ENCODE results near the gene APOBEC3C. TPM values are rescaled to one million over a fixed set of nuclear protein-coding genes. Genes with fewer than 3 reads are reported as not detected.
A peak's percentile ranks its signal among the peaks of the same experiment; 100 is the strongest.
"Not testable (repeated sequence)": the region's sequence is repeated elsewhere in the genome, so short reads cannot be mapped to it uniquely, and the experiment has no call there.

The APOBEC3C gene
- total and polyA plus RNA-seq, 9 donors: 7.0 to 88.9 (median 52.4) TPM

- 80 to 85% (median 81%) methylated on average over 3 of the region's 3 CpGs for WGBS, 3 donors
- intact Hi-C loops (cut with DNase I): loop anchor here in 1 of 4 donors (5.0 kb wide), 1 partner anchor 225 kb away; no protein-coding TSS in a partner anchor
- no peaks in the 10 kb centered on the region for H3K9me3 ChIP-seq
- no peak overlapping the region for H3K27ac ChIP-seq
- H3K4me3 ChIP-seq: no peak overlapping the region
- no peaks in the 10 kb centered on the region for H3K27me3 ChIP-seq
- no peaks in the 10 kb centered on the region for H3K36me3 ChIP-seq
- TF ChIP-seq EP300 (IDR thresholded peaks at IDR 0.05): no peak
- TF ChIP-seq POLR2A (IDR thresholded peaks at IDR 0.05): no peak
- no peak for TF ChIP-seq CTCF (IDR thresholded peaks at IDR 0.05)
- H3K4me1 ChIP-seq (ENCODE audit: insufficient read depth): peaks cover 2% of the 10 kb centered on the region
- DNase-seq: no peak
These were observed 16.5 kb upstream of the APOBEC3C start for GRCh38 chr22:38997518-38997917.

GRCh38 chr22:39003165-39003638, 10.9 kb upstream of the APOBEC3C start:
- Histone ChIP-seq H3K4me3 (no peak overlapping the region), H3K36me3 (no peaks in the 10 kb centered on the region), H3K4me1 (ENCODE audit: insufficient read depth) (no peaks in the 10 kb centered on the region), H3K27ac (no peak overlapping the region), H3K27me3 (no peaks in the 10 kb centered on the region), H3K9me3 (no peaks in the 10 kb centered on the region)
- peak; percentile 75 to 81 (median 78) for DNase-seq
- intact Hi-C loops (cut with DNase I): loop anchor here (5.0 to 10.0 kb wide), 3 partner anchors 136 to 228 kb away; no protein-coding TSS in a partner anchor
- 12 to 21% (median 12%) methylated on average over 7 of the region's 7 CpGs for WGBS, 3 donors
- TF ChIP-seq POLR2A (IDR thresholded peaks at IDR 0.05) (no peak), CTCF (IDR thresholded peaks at IDR 0.05) (peak; percentile 58 to 79 (median 62)), EP300 (IDR thresholded peaks at IDR 0.05) (no peak)

- intact Hi-C loops (cut with DNase I): loop anchor here in 3 of 4 donors (5.0 to 10.0 kb wide), 3 partner anchors 140 to 232 kb away; no protein-coding TSS in a partner anchor
- TF ChIP-seq EP300 (IDR thresholded peaks at IDR 0.05) (no peak), CTCF (IDR thresholded peaks at IDR 0.05) (no peak), POLR2A (IDR thresholded peaks at IDR 0.05) (no peak)
- no peaks in the 10 kb centered on the region for H3K27me3 ChIP-seq
- H3K4me3 ChIP-seq: no peak overlapping the region
- H3K27ac ChIP-seq: no peak overlapping the region
- no peaks in the 10 kb centered on the region for H3K4me1 ChIP-seq (ENCODE audit: insufficient read depth)
- H3K36me3 ChIP-seq: no peaks in the 10 kb centered on the region
- no peaks in the 10 kb centered on the region for H3K9me3 ChIP-seq
- WGBS, 3 donors: 95 to 97% (median 96%) methylated on average over 5 of the region's 5 CpGs
- DNase-seq: no peak
These were observed 6.9 kb upstream of the APOBEC3C start for GRCh38 chr22:39007177-39007576.

GRCh38 chr22:39008271-39008850, 5.7 kb upstream of the APOBEC3C start:
- WGBS, 3 donors: 74 to 79% (median 77%) methylated on average over 8 of the region's 8 CpGs
- not testable (repeated sequence) for H3K9me3 ChIP-seq; H3K27me3 ChIP-seq; H3K4me1 ChIP-seq (ENCODE audit: insufficient read depth); H3K27ac ChIP-seq; H3K36me3 ChIP-seq; DNase-seq; H3K4me3 ChIP-seq
- intact Hi-C loops (cut with DNase I): loop anchor here in 3 of 4 donors (5.0 to 10.0 kb wide), 3 partner anchors 141 to 234 kb away; no protein-coding TSS in a partner anchor

- no peak overlapping the region for H3K4me3 ChIP-seq
- DNase-seq: no peak
- H3K27ac ChIP-seq: no peak overlapping the region
- no peaks in the 10 kb centered on the region for H3K27me3 ChIP-seq
- no peaks in the 10 kb centered on the region for H3K9me3 ChIP-seq
- peaks cover 4% of the 10 kb centered on the region for H3K4me1 ChIP-seq (ENCODE audit: insufficient read depth)
- TF ChIP-seq EP300 (IDR thresholded peaks at IDR 0.05): no peak
- TF ChIP-seq CTCF (IDR thresholded peaks at IDR 0.05): no peak
- TF ChIP-seq POLR2A (IDR thresholded peaks at IDR 0.05): no peak
- 77 to 84% (median 78%) methylated on average over 15 of the region's 15 CpGs for WGBS, 3 donors
- H3K36me3 ChIP-seq: no peaks in the 10 kb centered on the region
- intact Hi-C loops (cut with DNase I): loop anchor here in 3 of 4 donors (5.0 to 10.0 kb wide), 3 partner anchors 111 to 124 kb away; no protein-coding TSS in a partner anchor
These were observed 3.1 kb upstream of the APOBEC3C start for GRCh38 chr22:39010946-39011345.

Measured in ovary (tissue), 9 donors.